GM19455 (cell line): Measurements from ENCODE around the gene GCNT2.
"Not testable (repeated sequence)": the region's sequence is repeated elsewhere in the genome, so short reads cannot be mapped to it uniquely, and the experiment has no call there.

Experiments
- ATAC-seq: cut with Tn5 transposase; IDR thresholded peaks from one replicate; pipeline ENCODE4 v1.9.1; 2021; ENCODE audit not compliant: unreplicated experiment

Gene GCNT2

GRCh38 chr6:10577112-10577511 is 56.0 kb downstream of the GCNT2 start:
- no peak for ATAC-seq

GRCh38 chr6:10578723-10579122 is 57.6 kb downstream of the GCNT2 start:
- ATAC-seq = no peak

DNA sequence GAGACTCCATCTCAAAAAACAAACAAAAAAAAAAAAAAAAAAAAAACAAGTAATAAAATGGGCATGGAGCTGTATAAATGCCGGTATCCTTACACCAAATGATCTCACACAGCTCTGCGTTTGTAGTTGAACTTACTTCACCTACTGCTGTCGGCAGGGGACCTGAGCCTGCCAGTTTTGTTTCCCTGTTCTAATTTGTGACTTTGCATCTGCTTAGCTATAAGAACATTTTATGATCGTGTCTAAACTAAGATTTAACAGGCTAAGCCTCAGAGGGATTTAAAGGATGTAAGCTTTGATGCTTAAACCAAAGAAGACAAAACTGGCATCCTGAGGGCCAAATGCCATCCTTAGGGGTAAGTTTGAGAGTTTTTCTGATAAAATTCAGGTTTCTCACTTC is 58.7 kb downstream of the GCNT2 start:
- no peak for ATAC-seq

DNA sequence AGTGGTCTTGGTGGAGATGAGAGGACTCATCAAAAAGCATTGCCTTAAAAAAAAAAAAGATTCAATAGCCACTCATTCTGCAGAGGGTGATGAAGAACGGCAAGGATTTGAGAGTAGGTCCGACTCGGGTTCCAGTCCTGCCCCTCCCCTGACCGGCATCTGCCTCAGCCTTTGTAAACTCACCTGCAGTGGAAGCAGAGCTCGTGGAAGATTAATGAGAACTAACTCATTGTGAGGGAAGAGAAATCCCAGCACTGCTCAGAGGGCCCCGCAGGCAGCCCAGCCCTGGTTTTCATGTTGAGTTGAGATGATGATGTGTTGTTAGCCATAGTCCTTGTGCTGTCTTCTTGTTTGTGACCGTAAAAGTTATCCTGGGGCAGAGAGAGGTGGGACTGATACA is 59.4 kb downstream of the GCNT2 start:
- ATAC-seq = no peak

DNA sequence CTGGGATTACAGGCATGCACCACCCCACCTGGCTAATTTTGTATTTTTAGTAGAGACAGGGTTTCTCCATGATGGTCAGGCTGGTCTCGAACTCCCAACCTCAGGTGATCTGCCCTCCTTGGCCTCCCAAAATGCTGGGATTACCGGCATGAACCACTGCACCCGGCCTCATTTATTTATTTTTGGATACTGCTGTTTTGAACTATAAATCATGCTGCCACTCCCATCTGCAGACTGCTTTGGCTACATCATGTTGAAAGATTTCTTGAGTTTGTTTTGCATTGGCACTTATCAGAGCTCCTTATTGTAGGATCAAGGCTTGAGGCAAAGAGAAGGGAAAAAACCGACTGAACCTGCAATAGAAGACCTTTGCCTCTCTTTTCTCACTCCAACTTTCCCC is 60.3 kb downstream of the GCNT2 start:
- ATAC-seq = not testable (repeated sequence)

DNA sequence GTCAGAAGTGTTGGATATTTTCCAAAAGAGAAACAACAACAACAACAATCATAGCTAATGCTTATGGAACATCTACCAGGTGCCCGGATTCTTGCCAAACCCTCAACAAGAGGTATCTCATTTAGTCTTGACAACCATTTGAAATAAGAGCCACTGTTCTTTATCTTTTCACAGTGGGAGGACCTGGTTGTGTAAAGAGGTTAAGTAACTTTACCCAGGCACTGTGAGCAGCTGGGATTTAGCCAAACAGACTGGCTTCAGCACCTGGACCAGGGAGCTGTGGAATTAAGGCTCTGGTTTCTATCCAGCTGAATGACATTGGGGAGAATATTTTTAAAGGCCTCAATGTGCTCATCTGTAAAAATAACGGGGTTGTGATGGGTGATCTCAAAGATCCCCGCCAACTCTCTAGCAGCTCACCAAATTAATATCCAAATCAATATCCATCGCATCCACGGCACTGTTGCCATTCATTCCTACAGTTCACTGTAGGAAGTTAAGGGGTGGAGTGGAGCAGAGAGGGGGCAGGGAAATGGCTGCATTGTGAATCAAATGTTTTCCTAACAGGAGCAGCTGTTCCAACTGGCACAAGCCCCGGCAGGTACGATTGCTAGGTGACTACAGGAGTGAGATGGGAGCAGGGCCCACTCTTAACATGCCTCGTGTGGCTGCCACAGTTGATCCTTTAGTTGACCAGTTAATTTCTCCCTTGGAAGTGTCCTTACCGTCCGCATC is 61.8 kb downstream of the GCNT2 start:
- no peak for ATAC-seq

DNA sequence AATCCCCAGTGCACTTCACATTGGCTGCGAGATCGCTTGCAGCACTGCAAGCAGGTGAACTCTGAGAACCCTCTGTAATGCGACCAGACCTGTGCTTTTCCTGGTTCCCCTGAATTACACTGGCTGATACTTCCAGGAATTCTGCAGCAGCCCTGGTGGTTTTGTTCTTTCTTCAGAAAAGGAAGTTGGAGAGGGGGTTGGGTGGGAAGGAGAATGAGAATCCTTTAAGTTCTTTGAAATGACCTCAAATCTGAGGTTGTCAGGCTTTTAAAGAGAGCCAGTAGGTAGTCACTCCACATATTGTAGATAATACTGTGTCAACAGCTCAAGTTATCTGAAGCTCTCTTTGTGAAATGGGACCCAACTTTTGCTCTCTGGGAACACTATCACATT is 62.4 kb downstream of the GCNT2 start:
- no peak for ATAC-seq

- no peak for ATAC-seq
Measured at GRCh38 chr6:10584607-10585006, 63.5 kb downstream of the GCNT2 start.

DNA sequence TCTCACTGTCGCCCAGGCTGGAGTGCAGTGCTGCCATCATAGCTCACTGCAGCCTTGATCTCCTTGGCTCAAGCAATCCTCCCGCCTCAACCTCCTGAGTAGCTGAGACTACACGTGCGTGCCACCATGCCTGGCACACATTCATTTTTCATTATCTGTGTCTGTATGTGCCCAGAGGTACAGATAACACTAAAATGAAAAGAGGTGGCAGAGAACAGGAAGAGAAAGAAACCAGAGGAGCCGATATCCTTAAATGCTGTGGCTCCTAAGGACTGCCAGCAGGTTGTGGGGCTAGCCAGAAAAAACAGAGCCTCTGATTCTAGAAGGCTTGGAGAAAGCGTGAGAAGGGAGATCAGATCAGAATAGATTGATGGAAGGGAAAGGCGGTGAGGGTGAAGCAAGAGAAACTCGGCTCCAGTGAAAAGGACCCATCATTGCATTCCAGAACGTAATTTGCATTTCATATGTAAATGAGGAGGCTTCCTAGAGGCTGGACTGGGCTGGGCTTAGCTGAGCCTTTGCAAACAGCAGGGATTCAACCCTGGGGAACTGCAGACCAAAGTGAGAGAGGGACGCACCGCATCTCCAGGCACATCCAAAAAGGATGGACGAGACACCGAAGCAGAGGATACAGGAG is 64.2 kb downstream of the GCNT2 start:
- no peak for ATAC-seq

- ATAC-seq = no peak
Measured at GRCh38 chr6:10586302-10586701, 65.2 kb downstream of the GCNT2 start.

DNA sequence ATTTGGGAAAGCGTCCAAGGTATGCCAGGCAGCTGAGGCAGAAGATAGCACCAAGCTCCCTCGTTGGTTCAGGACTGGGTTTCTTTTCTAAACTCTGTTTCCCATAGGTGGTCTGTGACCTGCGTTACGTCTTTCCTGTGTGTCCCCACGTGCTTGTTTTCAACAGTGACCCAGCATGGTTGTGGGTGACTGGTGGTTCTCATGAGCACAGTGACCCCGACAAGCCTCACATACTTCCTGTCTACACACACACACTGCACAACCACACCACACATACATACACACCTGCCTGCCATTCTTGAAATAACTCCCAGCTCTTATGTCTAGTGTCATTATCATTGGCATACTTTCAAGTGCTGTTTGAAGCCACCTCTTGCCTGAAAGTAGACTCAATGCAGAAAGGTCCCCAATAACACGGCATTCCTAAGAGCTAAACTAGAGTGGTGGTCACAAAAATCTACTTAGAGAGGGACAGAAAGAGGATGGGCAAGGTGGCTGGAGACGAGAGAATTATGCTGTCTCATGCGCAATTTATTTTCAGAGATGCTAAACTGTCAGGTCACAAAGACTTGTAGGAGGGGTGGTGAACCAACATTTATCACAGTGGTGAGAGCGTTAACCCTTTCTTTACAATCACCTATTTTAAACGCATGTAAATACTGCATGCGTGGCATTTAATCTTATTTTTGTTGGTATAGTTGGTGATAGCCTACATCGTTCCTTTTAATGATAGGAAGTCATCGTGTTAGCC is 66.7 kb downstream of the GCNT2 start:
- no peak for ATAC-seq

DNA sequence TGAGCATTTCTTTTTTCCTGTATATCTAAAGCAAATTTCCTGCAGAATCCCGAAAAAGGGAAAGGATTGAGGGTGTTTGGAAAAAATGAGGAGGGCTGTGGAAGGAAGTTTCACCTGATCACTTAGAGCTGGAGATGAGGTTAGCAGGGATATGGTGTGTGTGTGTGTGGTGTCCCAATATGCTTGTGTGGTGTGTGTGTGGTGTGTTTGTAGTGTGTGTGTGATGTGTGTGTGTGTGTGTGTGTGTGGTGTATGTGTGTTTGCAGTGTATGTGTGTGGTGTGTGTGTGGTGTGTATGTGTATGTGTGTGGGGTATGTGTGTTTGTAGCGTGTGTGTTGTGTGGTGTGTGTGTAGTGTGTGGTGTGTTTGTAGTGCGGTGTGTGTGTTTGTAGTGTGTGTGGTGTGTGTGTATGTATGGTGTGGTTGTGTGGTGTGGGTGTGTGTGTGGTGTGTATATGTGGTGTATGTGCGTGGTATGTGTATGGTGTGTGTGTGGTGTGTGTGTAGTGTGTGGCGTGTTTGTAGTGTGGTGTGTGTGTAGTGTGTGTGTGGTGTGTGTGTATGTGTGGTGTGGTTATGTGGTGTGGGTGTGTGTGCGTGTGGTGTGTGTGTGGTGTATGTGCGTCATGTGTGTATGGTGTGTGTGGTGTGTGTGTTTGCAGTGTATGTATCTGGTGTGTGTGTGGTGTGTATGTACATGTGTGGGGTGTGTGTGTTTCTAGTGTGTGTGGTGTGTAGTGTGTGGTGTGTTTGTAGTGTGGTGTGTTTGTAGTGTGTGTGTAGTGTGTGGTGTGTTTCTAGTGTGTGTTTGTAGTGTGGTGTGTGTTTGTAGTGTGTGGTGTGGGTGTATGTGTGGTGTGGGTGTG is 67.6 kb downstream of the GCNT2 start:
- no peak for ATAC-seq

GRCh38 chr6:10589429-10589727 is 68.2 kb downstream of the GCNT2 start:
- no peak for ATAC-seq

DNA sequence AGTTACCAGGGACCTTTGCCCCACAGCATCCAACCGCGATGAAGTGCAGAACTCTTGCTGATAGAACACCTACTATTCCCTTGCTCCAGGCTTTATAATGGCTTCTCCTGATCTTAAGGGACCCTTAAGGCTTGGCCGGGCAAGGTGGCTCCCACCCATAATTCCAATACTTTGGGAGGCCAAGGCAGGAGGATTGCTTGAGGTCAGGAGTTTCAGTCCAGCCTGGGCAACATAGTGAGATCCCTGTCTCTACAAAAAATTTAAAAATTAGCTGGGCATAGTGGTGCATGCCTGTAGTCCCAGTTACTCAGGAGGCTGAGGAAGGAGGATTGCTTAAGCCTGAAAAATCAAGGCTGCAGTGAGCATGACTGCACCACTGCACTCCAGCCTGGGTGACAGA is 68.8 kb downstream of the GCNT2 start:
- ATAC-seq = no peak

- no peak for ATAC-seq
Measured at GRCh38 chr6:10591422-10592160, 70.4 kb downstream of the GCNT2 start.

DNA sequence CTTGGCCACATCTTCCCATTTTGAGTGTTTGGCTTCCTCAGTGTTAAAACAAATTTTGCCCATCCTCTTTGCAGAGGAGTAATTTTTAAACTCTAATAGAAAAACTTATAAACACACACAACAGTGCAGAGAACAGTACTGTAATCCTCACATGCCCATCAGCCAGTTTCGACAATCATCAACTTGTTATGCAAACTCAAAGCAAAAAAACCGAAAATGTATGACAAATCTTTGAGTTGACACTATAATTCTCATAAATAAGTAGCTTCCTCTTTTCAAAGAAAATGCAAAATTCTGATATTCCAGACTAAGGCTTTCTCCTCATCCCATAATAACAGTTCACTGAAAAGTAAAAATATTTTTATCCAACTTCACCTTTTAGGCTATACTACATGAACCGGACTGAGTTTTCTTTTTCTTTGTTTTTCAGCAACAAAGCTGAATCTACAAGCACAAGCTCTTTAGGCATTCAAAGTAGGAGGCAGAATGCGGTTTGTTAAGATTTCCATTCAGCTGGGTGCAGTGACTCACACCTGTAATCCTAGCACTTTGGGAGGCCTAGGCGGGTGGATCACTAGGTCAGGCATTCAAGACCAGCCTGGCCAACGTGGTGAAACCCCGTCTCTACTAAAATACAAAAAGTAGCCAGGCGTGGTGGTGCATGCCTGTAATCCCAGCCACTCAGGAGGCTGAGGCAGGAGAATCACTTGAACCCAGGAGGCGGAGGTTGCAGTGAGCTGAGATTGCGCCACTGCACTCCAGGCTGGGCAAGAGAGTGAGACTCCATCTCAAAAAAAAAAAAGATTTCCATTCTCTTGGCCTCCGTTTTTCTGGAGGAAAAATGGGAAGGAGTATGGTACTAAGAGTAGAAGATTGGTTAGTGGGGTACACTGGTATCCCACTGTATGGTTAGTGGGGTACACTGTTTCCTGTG is 74.8 kb downstream of the GCNT2 start:
- no peak for ATAC-seq

GRCh38 chr6:10597499-10598001 is 76.4 kb downstream of the GCNT2 start:
- no peak for ATAC-seq

DNA sequence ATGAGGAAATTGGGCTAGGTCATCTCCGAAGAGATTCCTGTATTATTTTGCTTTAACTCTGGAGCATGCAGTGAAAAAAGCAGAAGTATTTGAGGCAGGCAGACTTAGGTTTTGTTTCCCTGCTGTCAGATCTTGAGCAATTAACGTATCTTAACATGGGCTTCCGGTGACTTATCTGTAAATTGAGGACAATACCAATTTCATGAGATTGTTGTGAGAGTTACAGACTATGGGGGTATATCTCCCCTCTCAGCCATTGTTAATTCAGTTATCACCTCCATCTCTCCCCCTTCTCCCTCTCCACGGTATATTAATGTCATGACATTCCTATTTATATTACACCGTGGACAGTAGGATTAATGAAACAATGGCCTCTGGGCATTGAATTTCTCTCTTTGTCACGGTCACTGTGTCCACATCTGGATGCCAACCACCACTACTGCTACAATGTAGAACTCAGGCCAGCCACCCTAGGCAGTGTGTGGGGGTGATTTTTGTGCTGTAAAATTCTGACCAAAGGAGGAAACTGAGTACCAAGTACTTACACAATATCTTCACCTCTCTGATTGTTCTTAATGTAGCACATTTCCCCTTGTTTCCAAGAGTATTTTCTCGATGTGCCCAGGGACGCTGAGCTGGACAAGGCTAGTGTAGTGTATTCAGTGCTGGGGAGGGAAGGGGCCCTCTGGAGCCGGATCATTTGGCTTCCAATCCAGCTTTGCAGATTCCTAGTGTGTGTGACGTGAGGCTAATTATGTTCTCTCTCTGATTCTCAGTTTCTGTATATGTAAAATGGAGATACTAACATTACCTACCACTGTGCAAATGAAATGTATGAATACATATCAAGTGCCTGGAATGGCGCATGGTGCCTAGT is 77.2 kb downstream of the GCNT2 start:
- no peak for ATAC-seq
